Measurements from ENCODE around the gene LRMDA.

Gene LRMDA

GRCh38 chr10:75801661-75802060 is 370.2 kb downstream of the LRMDA start:
- DNase-seq, result no peak

DNA sequence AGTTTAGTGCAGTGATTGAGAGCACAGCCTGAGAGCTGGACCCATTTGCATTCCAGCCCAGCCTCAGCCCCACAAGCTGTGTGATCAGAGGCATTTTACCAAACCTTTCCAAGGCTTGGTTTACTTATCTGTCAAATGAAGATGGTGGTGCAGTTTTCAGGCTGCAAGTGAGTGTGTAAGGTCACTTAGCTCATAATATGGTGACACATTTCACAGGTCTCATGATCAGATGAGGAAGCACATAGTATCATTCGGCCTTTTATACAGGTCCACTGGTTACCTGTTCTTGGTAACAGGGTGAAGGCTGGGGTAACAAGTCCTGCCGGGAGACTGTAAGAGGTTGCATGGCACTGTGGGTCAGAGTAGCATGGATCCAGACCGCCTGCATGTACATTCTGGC is 371.7 kb downstream of the LRMDA start:
- DNase-seq, result no peak

- no peak for DNase-seq
Observed at GRCh38 chr10:75803816-75804552, 372.6 kb downstream of the LRMDA start.

- no peak for DNase-seq
Observed at GRCh38 chr10:75806186-75806585, 374.8 kb downstream of the LRMDA start.

- no peak for DNase-seq
Observed at GRCh38 chr10:75807456-75807855, 376.0 kb downstream of the LRMDA start.

DNA sequence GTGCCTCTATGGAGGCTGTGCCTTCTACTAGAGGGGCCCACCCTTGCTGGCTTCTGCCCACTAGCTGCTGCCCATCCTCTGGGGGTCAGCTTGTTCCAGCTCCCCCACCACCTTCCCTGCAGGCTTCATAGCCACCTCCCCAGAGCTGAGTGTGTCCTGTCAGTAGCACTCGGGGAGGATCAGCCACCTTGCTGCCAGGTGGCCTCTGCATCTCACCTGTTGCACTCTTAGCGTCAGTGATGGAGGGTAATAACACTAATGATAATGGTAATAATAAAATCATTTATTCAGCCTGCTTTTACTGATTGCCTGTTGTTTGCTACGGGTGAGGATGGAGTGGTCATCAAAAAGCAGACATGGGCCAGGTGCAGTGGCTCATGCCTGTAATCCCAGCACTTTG is 377.6 kb downstream of the LRMDA start:
- no peak for DNase-seq

DNA sequence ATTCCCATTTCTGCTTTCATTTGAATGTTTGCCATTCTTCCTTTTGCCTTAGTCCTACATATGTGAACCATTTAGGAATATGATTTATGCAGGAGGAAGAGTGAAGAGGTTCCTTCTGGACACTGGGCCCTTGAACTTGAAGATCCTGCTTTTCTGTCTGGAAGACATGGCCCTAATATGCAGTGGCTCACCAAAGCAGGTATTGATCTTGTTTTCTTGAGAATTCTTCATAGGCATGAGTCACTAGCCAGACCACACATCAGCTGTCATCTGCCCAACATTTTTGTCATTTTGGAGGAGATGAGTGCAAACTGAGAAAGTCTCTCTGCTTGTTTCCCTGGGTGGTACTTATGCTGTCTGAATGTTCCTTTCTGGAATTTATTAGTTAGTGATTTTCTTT is 382.6 kb downstream of the LRMDA start:
- DNase-seq, result no peak

DNA sequence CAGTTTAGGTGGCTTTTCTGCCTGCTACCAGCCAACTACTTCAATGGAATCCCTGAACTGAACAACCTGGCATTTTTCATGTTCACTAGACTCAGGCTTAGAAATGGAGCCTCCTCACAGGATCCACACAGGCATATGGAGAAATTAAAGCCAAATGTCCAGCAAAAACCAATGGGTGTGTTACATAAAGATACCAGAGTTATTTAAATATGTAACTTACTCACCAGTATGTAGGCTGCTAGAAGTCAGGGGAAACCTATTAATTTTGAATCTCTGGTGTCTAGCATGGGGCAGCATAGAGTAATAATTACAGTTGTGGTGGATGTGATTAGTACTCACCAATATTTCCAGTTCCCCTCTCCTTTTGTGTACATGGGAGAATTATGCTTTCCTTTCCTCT is 383.6 kb downstream of the LRMDA start:
- no peak for DNase-seq

DNA sequence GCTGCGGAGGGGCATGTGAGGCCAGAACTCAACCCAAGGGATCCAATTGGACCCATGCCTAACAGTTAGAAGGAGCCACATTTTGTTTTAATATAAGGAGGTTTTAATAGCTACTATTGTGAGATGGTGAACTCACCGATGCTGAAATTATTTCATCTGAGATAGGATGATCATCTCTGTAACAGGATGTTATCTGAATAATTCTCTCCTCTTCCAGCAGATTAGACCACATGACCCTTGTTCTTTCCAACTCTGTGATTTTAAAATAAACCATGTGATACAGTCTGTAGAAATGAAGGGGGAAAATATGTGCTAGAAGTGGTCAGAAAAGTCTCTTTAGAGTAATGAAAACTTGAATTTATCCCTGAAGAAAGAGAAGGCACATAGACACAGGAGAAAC is 385.8 kb downstream of the LRMDA start:
- no peak for DNase-seq

DNA sequence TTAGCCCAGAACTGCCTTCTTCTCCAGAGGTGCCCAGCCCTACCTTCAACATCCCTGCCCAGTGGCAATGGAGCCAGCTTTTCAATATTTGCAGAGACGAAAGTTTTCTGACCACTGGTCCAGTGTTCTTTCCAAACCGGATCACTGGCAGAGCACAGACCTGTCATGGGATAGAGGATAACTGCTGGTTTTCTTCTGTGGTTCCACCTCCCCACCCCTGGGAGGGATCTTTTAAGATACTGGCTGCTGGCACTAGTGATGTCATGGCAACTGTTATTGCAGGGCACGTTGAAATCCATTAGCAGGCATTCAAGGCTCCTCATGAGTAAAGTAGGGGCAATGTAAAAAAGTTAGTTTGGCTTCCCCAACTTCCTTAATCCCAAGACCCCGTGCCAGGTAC is 387.1 kb downstream of the LRMDA start:
- no peak for DNase-seq

- DNase-seq, result no peak
Observed at GRCh38 chr10:75825235-75825634, 393.8 kb downstream of the LRMDA start.

- no peak for DNase-seq
Observed at GRCh38 chr10:75825661-75826060, 394.2 kb downstream of the LRMDA start.

DNA sequence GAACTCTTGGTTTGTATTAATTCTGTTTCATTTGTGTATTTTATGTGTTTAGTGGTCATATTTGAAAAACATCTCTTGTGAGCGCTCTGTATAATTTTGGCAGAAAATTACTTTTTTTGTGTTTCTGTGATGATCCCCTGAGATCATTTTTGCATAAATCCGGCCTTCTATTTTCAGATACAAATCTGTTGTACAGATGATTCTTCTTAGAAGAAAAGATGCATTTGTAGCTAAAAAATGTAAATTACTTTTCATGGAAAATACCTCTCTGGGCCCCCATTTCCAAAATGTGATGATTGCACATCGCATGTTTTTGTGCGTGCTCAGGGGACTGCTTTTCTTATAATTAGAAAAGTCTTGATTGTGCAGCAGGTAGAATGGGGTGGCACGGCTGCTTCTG is 395.4 kb downstream of the LRMDA start:
- no peak for DNase-seq

DNA sequence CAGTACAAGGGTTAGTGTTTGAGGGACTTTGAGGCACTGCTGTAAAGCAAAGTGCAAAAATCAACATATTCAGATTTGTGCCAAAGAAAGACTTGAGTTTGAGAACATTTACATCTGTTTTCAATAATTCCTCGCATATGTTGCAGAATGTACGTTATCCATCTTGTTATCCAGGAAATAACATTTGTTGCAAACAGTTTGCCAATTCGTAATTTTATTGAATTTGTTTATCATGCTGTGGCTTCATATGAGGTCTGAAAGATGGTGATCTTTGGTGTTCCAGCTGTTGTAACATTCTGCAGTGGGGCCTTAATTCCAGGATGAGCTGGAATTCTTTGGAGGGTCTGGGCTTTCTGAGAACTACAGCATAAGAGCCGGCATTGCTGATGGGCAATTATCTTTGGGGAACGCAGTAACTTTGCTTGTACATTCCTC is 396.2 kb downstream of the LRMDA start:
- no peak for DNase-seq

DNA sequence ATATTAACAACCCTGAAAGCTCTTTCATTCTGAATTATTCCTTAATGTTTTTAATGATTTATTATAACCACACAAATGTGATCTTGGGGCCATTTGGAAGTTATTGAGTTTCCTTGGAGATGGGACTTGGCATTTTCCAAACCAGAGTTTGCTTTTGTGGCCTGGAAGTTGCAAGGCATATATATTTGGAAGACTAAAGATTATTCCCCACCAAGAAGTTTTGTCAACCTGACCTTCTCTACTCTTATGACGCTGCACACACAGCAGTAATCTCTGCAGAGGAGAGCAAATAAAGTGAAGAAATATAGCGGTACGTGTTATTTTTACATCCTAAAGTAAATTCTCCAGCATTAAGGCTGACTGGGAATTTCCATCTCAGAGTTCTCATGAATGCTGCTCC is 397.0 kb downstream of the LRMDA start:
- DNase-seq, result no peak

- no peak for DNase-seq
Observed at GRCh38 chr10:75836064-75836463, 404.6 kb downstream of the LRMDA start.

GRCh38 chr10:75838486-75838885 is 407.1 kb downstream of the LRMDA start:
- no peak for DNase-seq

DNA sequence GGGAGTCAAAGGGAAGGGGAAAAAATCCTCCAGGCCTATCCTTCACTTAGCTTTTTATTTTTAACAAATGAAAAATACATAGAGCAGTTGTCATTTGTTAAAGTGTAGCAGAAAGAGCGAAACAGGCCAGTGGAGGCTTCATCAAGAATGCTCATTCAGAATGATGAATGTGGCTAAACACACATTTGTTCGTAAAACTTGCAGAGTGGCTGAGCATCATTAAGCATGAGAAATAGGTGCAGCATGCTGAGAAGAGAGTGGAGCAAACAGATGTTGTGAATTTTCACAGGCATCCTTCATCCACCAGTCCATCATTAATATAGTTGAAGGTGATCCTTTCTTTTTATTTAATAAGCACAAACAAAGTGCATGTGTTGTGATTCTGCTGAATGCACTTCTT is 407.6 kb downstream of the LRMDA start:
- DNase-seq, result no peak

DNA sequence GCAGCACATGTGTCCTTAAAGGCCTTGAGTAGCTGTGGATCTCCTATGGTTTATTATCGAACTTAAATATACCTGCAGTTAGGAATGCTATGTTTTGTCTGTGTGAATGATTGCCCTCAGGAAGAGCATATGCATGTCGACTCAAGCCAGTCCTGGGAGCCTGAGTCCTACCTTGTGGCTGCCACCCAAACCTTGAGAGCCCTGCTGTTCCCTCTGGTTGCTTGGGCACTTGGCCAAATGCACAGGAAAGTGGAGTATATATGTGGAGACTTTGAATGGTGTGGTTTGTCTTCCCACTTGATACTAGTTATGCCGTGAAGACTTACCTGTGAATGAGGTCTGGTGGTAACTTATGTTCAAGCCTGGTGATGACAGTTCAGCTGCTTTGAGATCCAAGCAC is 409.8 kb downstream of the LRMDA start:
- DNase-seq, result no peak

- no peak for DNase-seq
Observed at GRCh38 chr10:75845176-75845947, 413.9 kb downstream of the LRMDA start.

DNA sequence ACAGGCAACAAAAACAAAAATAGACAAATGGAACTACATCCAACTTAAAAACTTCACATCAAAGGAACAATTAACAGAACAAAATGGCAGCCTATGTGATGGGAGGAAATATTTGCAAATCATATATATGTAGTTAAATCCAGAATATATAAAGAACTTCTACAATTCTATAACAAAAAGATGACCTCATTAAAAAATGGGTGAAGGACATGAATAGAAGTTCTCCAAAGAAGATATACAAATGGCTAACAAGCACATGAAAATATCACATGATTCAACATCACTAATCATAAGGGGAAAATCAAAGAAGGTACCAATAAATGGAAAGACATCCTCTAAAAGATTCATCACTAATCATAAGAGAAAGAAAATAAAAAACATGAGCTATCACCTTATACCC is 416.1 kb downstream of the LRMDA start:
- no peak for DNase-seq

- DNase-seq, result no peak
Observed at GRCh38 chr10:75851580-75852345, 420.3 kb downstream of the LRMDA start.

DNA sequence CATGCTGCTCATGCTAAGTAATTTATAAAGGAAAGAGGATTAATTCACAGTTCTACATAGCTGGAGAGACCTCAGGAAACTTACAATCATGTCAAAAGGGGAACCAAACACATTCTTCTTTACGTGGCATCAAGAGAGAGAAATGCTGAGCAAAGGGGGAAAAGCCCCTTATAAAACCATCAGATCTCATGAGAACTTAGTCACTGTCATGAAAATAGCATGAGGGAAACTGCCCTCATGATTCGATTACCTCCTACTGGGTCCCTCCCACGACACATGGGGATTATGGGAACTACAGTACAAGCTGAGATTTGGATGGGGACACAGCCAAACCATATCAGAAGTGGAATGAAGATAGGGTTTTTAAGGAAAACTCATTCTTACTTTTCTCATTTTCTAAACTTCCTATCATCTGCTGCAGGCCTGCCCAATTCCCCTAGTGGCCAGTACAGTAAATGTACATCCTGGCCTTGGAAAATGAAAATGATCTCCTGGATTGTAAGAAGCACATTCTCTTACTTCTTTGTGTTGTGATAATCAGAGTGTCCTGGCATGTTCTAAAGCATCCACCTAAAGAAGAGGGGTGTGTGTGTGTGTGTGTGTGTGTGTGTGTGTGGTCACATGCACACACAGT is 421.5 kb downstream of the LRMDA start:
- DNase-seq, result no peak

Measured in cerebellar nuclear complex (tissue), 1 donor.